ENCODE results near the gene DAB2IP.

The DAB2IP gene

DNA sequence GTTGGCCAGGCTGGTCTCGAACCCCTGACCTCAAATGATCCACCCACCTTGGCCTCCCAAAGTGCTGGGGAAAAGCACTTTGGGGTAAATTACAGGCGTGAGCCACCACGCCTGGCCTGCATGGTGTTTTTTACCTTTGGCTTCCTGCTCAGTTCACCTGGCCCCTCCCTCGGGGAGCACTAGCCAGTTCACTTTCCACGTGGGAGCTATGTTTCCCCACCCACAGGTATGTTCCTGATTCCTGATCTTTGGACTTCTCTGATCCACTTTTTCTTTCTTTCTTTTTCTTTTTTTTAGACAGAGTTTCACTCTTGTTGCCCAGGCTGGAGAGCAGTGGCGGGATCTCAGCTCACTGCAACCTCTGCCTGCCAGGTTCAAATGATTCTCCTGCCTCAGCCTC lies 15.8 kb downstream of the DAB2IP start:
- DNase-seq, result no peak

DNA sequence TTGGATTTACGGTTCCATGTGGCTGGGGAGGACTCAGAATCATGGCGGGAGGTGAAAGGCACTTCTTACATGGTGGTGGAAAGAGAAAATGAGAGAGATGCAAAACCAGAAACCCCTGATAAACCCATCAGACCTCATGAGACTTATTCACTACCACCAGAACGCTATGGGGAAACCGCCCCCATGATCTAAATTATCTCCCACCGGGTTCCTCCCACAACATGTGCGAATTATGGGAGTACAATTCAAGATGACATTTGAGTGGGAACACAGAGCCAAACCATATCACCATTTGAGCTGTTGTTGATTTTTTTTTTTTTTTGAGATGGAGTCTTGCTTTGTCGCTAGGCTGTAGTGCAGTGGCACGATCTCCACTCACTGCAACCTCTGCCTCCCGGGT lies 16.5 kb downstream of the DAB2IP start:
- DNase-seq, result no peak

DNA sequence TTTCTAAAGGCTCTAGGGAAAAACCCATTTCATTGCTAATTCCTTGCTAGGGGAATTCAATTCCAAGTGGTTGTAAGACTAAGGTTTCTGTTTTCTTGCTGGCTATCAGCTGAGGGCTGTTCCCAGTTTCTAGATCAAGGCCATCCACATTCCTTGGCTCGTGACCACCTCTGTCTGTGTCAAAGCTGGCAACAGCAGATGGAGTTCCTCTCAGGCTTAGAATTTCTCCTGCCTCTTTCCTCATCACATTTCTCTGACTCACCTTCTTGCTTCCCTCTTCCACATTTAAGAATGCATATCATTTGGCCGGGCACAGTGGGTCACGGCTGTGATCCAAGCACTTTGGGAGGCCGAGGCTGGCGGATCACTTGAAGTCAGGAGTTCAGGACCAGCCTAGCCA lies 19.0 kb downstream of the DAB2IP start:
- DNase-seq, result no peak

DNA sequence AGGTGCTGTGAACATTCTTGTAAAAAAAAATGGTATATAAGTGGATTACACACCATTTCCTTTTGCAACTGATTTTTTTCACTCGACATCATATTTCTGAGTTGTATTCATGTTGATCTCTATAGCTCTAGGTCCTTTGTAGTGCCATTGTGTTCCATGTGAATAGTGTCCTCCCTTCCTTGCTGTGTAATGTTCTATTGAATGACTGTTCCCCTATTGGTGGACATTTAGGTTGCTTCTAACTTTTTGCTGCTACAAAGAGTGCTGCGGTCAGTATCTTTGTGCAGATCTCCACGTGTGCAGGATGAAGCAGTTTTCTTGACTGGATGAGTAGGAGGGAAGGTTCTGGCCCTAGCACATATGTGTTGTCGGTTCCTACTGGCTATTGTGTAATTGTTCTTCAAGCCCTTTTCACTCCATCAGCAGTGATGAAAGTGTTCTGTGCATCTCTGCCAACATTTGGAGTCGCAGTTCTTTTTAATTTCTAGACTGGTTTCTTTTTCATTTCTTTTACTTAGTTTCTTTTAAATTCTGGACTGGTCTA lies 20.2 kb downstream of the DAB2IP start:
- no peak for DNase-seq

DNA sequence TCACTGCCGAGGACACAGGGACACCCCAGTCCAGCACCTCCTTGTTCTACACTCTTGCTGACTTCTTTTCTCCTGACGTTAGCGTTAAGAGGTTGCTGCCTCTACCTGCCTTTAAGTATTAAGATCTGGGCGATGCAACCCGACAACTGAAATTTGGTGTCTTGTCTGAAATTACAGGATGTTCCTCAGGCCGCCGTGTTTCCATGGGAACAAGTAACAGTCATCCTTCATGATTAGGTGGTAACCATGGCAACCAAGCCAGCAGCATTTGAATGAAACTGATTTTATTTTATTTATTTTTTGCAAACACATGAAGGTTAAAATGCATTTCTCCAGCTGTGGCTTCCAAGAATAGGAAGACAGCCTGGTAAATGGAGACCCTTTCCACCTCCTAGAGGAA lies 20.8 kb downstream of the DAB2IP start:
- no peak for DNase-seq

DNA sequence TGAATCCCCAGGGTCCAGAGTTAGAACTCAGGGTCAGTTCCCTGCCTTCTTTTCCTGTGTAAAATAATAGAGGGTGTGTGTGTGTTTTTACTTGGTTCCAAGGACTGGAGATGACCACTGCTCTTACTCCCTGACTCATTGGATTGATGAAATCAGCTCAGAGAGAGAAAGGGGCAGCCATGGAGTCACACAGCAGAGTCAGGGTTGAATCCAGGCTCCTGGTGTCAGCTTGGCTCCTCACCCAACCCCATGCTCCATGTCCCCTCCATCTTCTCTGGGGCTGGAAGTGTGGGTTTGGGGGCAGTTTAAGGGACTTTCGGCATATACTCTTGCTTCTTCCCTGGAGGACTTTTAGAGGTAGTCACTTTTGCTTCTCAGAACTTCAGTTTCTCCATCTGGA lies 21.6 kb downstream of the DAB2IP start:
- DNase-seq, result no peak

DNA sequence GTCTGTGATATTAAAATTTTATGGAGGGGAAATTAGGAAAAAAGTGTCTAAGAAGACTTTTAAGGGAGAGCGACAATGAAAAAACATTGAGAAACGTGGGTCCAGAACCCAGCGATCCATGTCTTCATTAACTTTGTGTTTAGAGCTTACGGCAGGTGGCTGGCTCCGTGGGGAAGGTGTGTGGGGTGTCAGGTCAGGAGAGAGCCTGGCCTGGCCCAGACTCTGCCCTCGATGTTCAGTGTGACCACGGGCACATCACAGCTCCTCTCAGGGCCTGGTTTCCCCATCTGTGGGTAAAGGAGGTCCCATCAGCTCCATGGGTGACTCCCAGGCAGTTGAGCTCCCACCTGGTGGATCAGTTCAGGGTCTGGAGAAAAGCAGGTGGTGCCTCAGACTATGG lies 22.1 kb downstream of the DAB2IP start:
- DNase-seq, result no peak

DNA sequence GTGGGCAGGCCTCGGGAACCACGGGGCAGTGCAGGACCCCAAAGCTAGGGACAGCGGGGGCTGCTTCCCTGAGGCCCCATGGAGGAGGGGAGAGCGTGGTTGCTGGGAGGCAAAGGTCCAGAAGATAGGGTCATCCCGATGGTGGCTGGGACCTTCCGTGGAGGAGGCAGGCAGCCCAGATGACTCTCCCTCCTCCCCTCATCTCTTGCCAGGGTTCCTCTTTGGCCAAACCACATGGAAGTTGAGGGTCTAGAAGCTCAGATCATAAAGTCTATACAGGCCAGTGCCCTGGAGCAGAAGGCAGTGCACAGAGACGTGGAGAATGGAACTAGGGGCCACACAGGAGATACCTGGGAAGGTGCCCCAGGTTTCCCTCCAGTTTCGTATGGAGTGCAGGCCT lies 22.6 kb downstream of the DAB2IP start:
- no peak for DNase-seq

DNA sequence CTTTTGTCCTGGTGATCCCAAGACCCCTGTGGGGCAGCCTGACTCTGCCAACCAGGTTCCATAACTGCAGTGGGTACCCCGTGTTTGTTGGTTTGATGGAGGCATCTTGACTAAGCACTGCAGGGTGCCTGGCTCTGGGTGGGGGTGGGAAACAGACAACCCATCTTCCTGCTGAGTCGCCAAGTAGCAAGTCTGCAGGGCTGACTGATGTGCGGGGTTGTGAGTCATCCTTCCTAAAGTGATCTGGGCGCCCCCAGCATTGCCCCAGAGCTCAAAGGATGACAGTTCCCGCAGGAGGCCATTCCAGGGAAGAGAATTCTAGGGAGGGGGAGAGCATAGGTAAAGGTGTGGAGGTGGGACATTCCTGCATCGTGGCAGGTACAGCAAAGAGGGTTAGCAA lies 23.5 kb downstream of the DAB2IP start:
- no peak for DNase-seq

DNA sequence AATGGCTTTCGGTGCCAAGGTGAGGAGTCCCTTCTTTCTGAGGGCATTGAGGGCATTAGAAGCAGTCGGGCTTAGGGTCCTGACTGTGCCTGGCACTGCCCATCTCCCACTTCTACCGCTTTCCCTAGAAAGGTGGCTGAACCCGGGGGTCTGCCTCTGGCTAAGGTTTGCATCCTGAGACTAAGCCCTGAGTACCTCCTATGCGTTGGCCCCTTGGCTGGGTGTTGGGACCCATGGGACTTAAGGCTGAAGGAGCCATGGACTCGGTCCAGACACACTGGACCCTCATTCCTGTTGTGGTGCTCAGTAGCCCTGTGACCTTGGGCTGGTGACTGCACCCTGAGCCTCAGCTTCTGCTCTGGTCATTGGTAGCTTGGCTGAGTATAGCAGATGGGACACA lies 23.9 kb downstream of the DAB2IP start:
- no peak for DNase-seq

DNA sequence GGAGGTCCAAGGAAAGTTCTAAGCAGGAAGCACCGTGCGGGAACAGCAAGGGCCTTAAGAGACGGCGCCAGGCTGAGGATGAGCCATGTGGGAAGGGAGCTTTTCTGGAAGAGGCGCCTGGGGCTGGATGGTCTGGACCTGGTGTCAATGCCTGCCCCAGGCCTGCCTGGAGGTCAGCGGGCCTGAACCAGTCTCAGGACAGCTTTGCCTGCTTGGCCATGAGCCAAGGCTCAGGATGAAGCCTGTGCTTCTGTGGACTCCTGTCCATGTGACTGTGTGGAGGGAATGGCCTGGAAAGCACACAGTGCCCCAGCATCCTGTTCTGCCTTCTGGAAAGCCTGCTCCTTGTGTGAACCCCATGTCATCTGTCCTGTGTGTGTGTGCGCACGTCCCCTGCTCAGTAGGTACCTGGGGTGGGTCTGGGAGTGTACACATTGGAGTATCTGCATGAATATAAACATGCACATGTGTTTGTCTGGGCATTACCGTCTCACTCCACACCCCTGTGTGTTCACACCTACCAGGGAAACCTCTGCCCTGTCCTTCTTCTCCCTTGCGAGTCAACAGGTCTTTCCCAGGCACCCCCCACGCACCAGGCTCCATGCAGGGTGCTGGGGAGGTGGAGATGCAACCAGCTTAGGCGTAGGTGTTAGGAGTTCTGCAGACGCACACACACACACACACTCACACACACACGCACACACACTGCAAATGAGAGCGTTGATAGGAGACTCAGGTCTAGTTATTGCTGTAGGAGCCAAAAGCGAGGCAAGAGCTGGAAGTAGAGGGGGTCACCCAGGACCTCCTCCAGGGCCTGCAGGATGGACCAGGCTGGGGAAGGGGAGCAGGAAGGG lies 24.8 kb downstream of the DAB2IP start:
- no peak for DNase-seq

DNA sequence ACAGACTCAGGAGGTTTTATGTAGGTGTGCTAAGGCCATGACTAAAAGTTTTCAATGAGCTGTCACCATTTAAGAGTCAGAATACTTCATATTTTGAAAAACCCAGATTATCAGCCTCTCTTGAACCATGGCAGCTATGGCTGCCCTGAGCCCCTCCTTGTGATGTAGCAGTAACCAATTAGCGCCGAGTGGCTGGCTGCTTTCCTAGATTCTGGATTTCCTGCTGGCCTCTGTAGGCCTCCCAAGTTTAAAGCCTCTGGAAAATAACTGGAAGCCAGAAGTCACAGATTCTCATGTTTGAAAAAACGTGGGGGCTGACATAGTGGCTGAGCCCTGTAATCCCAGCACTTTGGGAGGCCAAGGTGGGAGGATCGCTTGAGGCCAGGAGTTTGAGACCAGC lies 25.5 kb downstream of the DAB2IP start:
- no peak for DNase-seq

DNA sequence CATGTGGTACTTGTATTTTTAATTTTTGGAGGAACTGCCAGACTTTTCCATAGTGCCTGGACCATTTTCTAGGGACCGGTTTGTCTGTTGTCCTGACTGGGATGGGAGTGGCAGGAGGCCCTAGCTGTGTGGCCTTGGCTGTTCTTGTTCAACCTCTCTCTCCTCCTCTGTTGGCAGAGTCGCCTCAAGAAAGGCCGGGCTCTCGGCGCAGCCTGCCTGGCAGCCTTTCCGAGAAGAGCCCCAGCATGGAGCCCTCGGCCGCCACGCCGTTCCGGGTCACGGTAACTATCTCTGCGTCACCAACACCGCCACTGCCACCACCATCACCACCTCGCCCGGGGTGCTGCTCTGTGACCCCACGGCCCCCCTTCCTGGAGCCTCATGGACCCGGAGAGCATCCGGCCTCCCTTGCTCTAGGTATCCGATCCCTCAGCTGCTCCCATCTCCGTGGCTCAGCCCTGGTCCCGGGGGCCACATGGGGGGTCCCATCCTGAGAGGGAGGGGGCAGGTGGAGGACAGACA lies 27.1 kb downstream of the DAB2IP start:
- DNase-seq, result no peak

DNA sequence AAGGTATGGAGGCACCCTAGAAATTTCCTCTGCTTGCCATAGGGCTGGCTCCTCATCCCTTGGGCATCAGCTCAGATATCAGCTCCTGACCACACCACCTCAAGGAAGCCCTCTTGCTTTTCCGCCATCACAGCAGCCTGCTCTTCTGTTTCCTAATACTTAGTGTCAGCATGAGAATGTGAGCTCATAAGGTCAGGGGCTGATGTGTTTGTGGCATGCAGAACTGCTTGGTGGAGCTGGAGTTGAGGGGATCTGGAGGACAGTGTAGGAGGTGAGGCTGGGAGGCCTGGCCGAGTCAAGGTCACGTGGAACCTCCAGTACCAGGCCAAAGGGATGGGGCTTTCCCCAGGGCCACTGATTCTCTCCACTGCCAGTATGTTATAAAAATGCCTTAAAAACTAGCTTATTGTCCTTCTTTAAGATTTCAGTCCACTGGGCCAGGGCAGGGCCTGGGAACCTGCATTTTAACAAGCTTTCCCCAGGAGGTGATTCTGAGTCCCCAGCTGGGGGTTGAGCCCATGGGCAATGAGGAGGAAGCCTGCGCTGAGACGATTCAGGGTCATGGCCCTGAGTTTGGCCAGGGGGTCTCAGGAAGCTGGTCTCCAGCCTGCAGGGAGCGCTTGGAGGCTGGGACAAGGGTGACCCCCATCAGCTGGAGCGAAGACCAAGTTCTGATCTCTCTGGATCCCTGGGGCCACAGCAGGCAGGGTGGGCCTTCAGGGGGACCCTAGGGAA lies 28.6 kb downstream of the DAB2IP start:
- no peak for DNase-seq

DNA sequence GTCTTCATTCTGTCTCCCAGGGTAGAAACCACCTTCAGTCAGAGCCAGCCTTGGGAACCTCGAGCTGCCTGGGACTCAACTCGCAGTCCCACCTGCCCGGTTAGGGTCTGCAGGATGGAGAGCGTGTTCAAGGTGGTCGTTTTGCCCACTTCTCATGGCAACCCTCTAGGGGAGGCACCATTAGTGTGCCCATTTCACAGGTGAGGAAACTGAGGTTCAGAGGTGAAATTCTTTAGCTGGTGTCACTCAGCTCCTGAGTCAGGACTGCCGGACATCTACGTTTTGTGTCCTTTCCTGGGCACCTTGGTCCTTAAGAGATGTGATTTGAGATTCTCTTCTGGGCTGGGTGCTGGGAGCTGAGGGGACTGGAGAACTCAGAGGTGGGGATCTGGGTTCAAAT lies 30.0 kb downstream of the DAB2IP start:
- DNase-seq, result no peak

DNA sequence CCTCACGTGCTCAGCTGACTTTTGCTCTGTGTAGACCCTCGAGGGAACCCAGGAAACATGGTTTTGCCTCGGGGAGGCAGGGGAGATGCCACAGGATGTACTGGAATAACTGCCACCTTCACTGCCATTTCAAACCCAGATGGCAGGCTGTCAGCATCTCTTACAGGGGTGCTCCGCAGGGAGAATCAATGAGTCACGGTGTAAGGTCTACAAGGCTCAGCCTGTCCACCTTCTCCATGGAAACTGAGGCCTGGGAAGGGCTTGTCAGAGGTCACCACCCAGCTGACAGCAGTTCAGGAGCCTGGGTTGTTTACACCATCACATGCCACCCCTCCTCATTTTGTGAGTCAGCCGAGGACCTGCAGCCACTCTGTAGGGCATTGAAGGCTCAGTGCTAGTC lies 30.8 kb downstream of the DAB2IP start:
- no peak for DNase-seq

DNA sequence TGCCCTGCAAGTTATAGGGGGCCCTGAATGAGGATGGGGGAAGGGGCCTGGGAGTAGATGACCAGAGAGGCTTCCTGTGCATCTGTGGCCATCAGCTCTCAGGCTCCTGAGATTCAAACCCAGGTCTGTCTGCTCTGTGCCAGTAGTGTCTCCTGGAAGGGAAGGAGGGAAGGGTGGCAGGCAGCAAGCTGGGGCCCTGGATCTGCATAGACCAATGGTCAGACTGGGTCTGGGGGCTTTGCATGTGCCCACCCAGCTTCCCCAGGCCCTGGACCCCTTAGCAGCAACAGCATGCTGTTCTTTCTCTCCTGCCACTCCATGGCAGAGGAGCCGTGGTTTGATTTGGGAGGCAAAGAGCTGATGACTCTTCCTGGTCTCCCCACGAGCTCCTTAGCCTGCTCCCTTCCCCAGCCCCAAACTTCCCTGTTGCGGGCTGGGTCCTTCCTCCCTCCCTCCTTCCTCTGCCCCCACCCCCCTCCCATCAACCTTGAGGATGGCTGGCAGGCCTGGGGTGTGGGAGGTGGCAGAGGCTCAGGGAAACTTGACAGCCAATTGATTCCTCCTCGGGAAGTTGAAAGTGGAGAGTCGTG lies 31.6 kb downstream of the DAB2IP start:
- no peak for DNase-seq

DNA sequence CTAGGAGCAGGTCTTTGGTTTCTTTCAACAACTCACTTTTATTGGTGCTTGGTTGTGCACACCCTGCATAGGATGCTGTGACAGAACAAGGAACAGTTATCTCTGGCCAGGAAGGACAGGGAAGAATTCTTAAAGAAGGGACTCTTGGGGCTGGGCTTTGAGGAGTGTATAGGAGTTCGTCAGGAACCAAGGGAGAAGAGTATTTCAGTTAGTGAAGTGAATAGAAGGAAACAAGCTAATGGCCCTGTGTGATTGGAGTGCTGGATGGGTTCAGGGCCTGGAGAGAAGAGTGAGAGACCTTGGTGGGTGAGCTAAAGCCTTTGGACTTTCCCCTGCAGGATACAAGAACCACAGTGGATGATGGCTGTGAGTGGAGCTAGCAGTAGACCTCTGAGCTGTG lies 32.2 kb downstream of the DAB2IP start:
- no peak for DNase-seq

DNA sequence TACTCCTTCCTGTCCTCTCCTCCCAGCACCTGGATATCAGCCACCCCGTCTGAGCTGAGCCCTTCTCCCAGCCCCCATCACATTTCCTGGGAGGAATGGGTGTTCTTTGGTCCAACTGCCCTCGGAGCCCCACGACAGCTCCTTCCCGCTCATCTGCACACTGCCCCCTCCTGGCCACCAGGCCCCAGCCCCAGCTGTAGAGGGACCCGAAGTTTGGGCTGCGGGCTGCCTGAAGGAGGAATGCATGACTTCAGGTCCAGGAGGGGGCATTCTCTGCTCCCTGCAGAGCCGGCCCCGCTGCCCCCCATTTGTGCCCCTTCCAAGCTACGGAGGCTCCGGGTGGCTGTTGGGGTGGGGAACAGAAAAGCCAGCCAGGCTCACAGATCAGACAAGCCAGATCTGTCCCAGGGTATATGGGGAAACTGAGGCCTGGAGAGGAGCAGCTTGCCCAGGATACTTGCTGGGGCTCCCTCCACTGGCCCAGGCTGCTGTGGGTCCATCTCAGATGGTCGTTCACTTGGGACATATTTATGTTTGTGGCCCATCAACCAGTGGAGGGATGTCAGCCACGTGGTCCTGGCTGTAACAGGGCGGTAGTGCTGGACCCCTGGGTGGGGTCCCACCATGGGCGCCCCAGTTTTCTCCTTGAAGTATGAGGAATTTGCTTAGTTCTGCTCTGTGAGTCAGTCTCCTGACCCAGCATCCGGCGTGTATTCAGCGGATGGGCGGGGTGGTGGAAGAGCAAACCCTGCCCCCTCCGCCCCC lies 33.1 kb downstream of the DAB2IP start:
- DNase-seq, result peak; percentile 20

DNA sequence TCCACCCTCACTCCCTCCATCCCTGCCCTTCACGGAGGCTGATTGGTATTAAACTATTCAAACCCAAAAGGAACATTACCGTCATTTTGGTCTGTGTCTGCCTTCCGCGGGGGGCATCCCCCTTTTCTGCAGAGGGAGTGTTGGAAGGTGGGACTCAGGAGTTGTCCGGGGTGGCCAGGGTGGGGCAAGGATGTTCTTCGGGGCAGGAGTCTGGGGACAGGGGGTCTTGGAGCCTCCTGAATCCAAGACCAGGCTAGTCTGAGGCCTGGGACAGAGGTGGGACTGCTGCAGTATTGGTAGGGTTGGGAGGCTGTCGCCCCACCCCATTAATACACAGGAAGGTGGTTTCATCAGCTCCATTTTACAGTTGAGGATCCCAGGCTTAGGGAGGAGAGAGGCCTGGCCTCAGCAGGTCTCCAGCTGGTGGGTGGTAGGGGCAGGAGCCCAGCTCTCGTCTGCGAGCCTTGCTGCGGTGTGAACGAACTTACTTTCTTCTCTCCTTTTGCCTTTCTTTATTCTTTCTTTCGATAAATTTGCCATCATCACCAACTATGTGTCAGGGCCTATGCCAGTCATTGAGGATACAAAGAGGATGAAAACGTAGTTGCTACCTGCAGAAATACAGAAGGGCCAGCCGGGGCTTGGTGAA lies 33.8 kb downstream of the DAB2IP start:
- DNase-seq, result no peak

DNA sequence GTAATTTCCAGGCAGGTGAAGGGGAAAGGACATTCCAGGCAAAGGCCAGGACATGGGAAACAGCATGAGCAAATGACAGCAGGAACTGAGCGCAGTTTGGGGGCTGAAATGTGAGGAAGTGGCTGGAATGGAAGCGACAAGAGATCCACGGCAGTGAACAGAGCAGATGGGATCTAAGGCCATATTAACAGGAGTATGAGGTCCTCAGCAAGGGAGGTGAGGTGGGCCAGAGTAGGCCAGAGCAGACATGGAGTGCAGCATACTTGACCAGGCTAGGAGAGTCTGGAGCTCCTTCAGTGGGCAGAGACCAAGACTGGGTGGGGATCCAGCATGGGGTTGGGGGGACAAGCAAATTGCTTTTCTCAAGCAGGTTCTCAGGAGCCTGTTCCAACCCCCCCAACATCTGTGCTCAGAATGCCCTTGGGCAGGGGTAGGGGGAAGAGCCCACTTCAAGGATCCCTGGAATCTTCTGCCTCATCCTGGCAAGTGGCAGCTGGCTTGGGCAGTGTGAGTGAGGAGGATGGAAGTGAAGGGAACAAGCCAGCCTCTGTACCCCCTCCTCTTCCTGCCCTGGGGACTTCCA lies 34.5 kb downstream of the DAB2IP start:
- DNase-seq, result no peak
